Endothelial cell of umbilical vein (primary cell): Measurements from ENCODE around the gene GSK3A. TPM values are rescaled to one million over a fixed set of nuclear protein-coding genes. Genes with fewer than 3 reads are reported as not detected.
A peak's percentile ranks its signal among the peaks of the same experiment; 100 is the strongest.

Source experiments
- BruUV-seq: library from RNA; stranded (reverse); fragments of 400-500 nt; replicated peaks from 2 replicates; lab custom pipeline; 2021; lab: Mats Ljungman, UMichigan
- CTCF ChIA-PET: fragments of 300-600, 350-600 bp; sonication (Branson Sonifier 250); formaldehyde crosslinking; loops from one replicate; lab custom pipeline; 2021; ENCODE audit warnings: antibody characterized with exemption, inconsistent platforms; lab: Charles Lee
- POLR2A ChIA-PET: fragments of 300-600, 350-600 bp; sonication (Branson Sonifier 250); formaldehyde crosslinking; loops from one replicate; lab custom pipeline; 2021; ENCODE audit warnings: antibody characterized with exemption, inconsistent platforms; lab: Charles Lee
- DNase-seq: peaks from one replicate; pipeline ENCODE4 v3.0.0-alpha.2; 2011; ENCODE audit warnings: low read depth, low spot score
- FAIRE-seq: peaks from 2 replicates; lab custom pipeline; 2011; peaks lifted over from hg19 to GRCh38; lab: Jason Lieb, UNC
- H2AFZ ChIP-seq: 2 replicates; pipeline ENCODE4 v1.6.0; 2012; ENCODE audit warnings: low read depth, low read length, control low read depth, inconsistent platforms
- H3K27ac ChIP-seq: 2 replicates; pipeline ENCODE4 v1.5.1; 2011; ENCODE audit warnings: low read depth, mild to moderate bottlenecking, control low read depth, low read length, moderate library complexity; ENCODE audit not compliant: insufficient read depth
- H3K27me3 ChIP-seq, 2 experiments: 2 replicates each; pipeline versions ENCODE4 v1.6.0 to v1.6.1; 2011; ENCODE audit warnings: low read length in 2 of 2, mixed read lengths in 1 of 2; ENCODE audit not compliant: control insufficient read depth in 2 of 2, insufficient read depth in 2 of 2
- H3K36me3 ChIP-seq, 2 experiments: 2 replicates in 1 of 2; 3 replicates in 1 of 2; pipeline ENCODE4 v1.5.1; 2011; ENCODE audit warnings: low read length in 2 of 2, mild to moderate bottlenecking in 1 of 2, moderate library complexity in 1 of 2; ENCODE audit not compliant: control insufficient read depth in 2 of 2, insufficient read depth in 2 of 2; ENCODE audit errors: extremely low read depth in 1 of 2
- H3K4me1 ChIP-seq: 3 replicates; pipeline ENCODE4 v1.5.1; 2011; ENCODE audit warnings: mild to moderate bottlenecking, low read length; ENCODE audit not compliant: control insufficient read depth, insufficient read depth; ENCODE audit errors: extremely low read depth
- H3K4me2 ChIP-seq: 2 replicates; pipeline ENCODE4 v1.6.1; 2011; ENCODE audit warnings: low read length, control low read depth, mixed read lengths; ENCODE audit not compliant: insufficient read depth
- H3K4me3 ChIP-seq, 3 experiments: fragments of 200-600 bp in 1 of 3; sonication (generic), shearing (Covaris generic) in 1 of 3; replicated peaks in 1 of 3; 2 replicates each; pipeline ENCODE4 v1.5.1; 2011 to 2016; ENCODE audit warnings: control low read depth in 3 of 3, low read length in 3 of 3, mild to moderate bottlenecking in 2 of 3, inconsistent platforms in 1 of 3, low read depth in 1 of 3, moderate library complexity in 1 of 3; ENCODE audit not compliant: insufficient read depth in 1 of 3
- H3K79me2 ChIP-seq: 2 replicates; pipeline ENCODE4 v1.6.0; 2012; ENCODE audit warnings: low read length, inconsistent platforms; ENCODE audit not compliant: control insufficient read depth, insufficient read depth
- H3K9ac ChIP-seq: replicated peaks from 2 replicates; pipeline ENCODE3; 2011; ENCODE audit warnings: low read length, control low read depth; ENCODE audit not compliant: insufficient read depth; ENCODE audit errors: extremely low read depth
- H3K9me1 ChIP-seq: replicated peaks from 3 replicates; pipeline ENCODE4 v1.6.0; 2011; ENCODE audit warnings: mild to moderate bottlenecking, low read length; ENCODE audit not compliant: control insufficient read depth, insufficient read depth; ENCODE audit errors: extremely low read depth
- H3K9me3 ChIP-seq: replicated peaks from 2 replicates; pipeline ENCODE4 v1.5.1; 2012; ENCODE audit warnings: low read length, inconsistent platforms; ENCODE audit not compliant: control insufficient read depth, insufficient read depth
- H4K20me1 ChIP-seq: replicated peaks from 2 replicates; pipeline ENCODE3; 2011; ENCODE audit warnings: mild to moderate bottlenecking, low read length; ENCODE audit not compliant: control insufficient read depth, insufficient read depth; ENCODE audit errors: extremely low read depth
- EZH2 ChIP-seq: IDR thresholded peaks from 2 replicates; pipeline ENCODE4 v1.6.1; 2012; ENCODE audit warnings: borderline replicate concordance, low read depth, mild to moderate bottlenecking, moderate library complexity, low read length, inconsistent platforms; ENCODE audit not compliant: severe bottlenecking
- FOS ChIP-seq: IDR thresholded peaks from 2 replicates; pipeline ENCODE4 v1.6.1; 2011; ENCODE audit warnings: mild to moderate bottlenecking, low read length, moderate library complexity, borderline replicate concordance; ENCODE audit not compliant: insufficient read depth
- GATA2 ChIP-seq: IDR thresholded peaks from 2 replicates; pipeline ENCODE4 v1.7.0; 2011; ENCODE audit warnings: low read depth, mild to moderate bottlenecking, moderate library complexity, mixed read lengths, low read length; ENCODE audit not compliant: insufficient read length, insufficient read depth
- JUN ChIP-seq: IDR thresholded peaks from 2 replicates; pipeline ENCODE4 v1.6.1; 2011; ENCODE audit warnings: borderline replicate concordance, low read depth; ENCODE audit not compliant: insufficient read length, insufficient read depth
- MYC ChIP-seq: IDR thresholded peaks from one replicate; pipeline ENCODE4 v1.6.1; 2011; ENCODE audit warnings: mild to moderate bottlenecking, low read depth, low read length
- POLR2A ChIP-seq: IDR thresholded peaks from 2 replicates; pipeline ENCODE4 v1.6.1; 2012; ENCODE audit warnings: low read depth, mild to moderate bottlenecking, control low read depth, low read length
- POLR2AphosphoS5 ChIP-seq: IDR thresholded peaks from 2 replicates; pipeline ENCODE4 v1.6.1; 2012; ENCODE audit warnings: low read depth, mild to moderate bottlenecking, control low read depth, low read length, moderate library complexity; ENCODE audit not compliant: insufficient read depth
- dilution Hi-C: fragments of 300-500 bp; cut with MboI; formaldehyde crosslinking; loops from one replicate; pipeline ENCODE4 v1.15.0; 2019; ENCODE audit warnings: low sequenced_read_pairs; ENCODE audit not compliant: extremely low pct_ligation_motif_present
- intact Hi-C: fragments of 100-400 bp; cut with micrococcal nuclease; formaldehyde crosslinking; loops from one replicate; pipeline ENCODE4 v1.10.0; 2022
- polyA plus RNA-seq, 4 experiments: library from polyadenylated mRNA; depleted of rRNA in 3 of 4; stranded (reverse) in 3 of 4; unstranded in 1 of 4; fragments of >200 nt; gene quantifications; 2 replicates each; pipeline versions ENCODE4 v1.2.1 to v1.2.3, GENCODE V29; 2011 to 2012; ENCODE audit warnings: missing spikeins in 1 of 4
- total RNA-seq: library from RNA; stranded (reverse); gene quantifications from 2 replicates; pipeline ENCODE4 v1.2.3, GENCODE V29; 2021
- TF ChIP-seq, protein P1 (sequence below): IDR thresholded peaks from 2 replicates; pipeline ENCODE4 v1.6.1; 2011; ENCODE audit not compliant: insufficient read depth, insufficient read length
- TF ChIP-seq, protein P2 (sequence below), 2 donors: IDR thresholded peaks; 1 replicate in 1 of 2; 2 replicates in 1 of 2; pipeline ENCODE4 v1.5.1; 2011; ENCODE audit warnings: low read length in 2 of 2, mild to moderate bottlenecking in 2 of 2, moderate library complexity in 2 of 2, control low read depth in 1 of 2, inconsistent platforms in 1 of 2, low read depth in 1 of 2; ENCODE audit not compliant: insufficient read depth in 1 of 2; ENCODE audit errors: extremely low read depth in 1 of 2

The GSK3A gene
- total and polyA plus RNA-seq, 2 donors (not counting 3 experiments of a cell fraction or from before 2014, with no cell fraction given), result 49.5 to 73.7 TPM

DNA sequence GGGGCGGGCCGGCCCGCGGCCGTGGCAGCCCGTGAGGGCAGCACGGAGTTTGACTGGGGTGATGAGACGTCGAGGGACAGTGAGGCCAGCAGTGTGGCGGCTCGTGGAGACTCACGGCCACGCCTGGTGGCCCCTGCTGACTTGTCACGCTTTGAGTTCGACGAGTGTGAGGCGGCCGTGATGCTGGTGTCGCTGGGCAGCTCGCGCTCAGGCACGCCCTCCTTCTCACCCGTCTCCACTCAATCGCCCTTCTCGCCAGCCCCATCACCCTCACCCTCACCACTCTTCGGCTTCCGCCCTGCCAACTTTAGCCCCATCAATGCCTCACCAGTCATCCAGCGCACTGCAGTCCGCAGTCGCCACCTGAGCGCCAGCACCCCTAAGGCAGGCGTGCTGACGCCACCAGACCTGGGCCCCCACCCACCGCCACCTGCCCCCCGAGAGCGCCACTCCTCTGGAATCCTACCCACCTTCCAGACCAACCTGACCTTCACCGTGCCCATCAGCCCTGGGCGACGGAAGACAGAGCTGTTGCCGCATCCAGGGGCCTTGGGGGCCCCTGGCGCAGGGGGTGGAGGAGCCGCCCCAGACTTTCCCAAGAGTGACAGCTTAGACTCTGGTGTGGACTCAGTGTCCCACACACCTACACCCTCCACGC is 31.1 kb upstream of the GSK3A start:
- H3K36me3 ChIP-seq, result peaks cover 12 to 28% of the 10 kb centered on the region in 2 experiments
- no peaks in the 10 kb centered on the region for H4K20me1 ChIP-seq
- H3K27ac ChIP-seq, result no peak overlapping the region
- POLR2A ChIA-PET, result no interaction called here
- dilution Hi-C loops, result no loop called here
- no peak overlapping the region for H3K9ac ChIP-seq
- H3K4me2 ChIP-seq, result no peak overlapping the region
- DNase-seq, result no peak
- no peak for TF ChIP-seq GATA2
- TF ChIP-seq JUN, result no peak
- TF ChIP-seq, protein P1, sequence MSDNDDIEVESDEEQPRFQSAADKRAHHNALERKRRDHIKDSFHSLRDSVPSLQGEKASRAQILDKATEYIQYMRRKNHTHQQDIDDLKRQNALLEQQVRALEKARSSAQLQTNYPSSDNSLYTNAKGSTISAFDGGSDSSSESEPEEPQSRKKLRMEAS, result no peak
- no peak for TF ChIP-seq FOS
- TF ChIP-seq EZH2, result no peak
- no peak for TF ChIP-seq POLR2AphosphoS5
- TF ChIP-seq MYC, result no peak
- TF ChIP-seq, protein P2, sequence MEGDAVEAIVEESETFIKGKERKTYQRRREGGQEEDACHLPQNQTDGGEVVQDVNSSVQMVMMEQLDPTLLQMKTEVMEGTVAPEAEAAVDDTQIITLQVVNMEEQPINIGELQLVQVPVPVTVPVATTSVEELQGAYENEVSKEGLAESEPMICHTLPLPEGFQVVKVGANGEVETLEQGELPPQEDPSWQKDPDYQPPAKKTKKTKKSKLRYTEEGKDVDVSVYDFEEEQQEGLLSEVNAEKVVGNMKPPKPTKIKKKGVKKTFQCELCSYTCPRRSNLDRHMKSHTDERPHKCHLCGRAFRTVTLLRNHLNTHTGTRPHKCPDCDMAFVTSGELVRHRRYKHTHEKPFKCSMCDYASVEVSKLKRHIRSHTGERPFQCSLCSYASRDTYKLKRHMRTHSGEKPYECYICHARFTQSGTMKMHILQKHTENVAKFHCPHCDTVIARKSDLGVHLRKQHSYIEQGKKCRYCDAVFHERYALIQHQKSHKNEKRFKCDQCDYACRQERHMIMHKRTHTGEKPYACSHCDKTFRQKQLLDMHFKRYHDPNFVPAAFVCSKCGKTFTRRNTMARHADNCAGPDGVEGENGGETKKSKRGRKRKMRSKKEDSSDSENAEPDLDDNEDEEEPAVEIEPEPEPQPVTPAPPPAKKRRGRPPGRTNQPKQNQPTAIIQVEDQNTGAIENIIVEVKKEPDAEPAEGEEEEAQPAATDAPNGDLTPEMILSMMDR (IDR thresholded peaks at IDR 0.05; ENCODE audit: extremely low read depth in 1 of 2, insufficient read depth in 1 of 2, low read depth in 1 of 2, low read length in 2 of 2), result no peak
- no peak for TF ChIP-seq POLR2A
- no peaks in the 10 kb centered on the region for H3K9me1 ChIP-seq
- TSS peak; percentile 5 for BruUV-seq
- peaks cover 44% of the 10 kb centered on the region for H3K79me2 ChIP-seq
- no peaks in the 10 kb centered on the region for H3K27me3 ChIP-seq
- H3K4me1 ChIP-seq, result peaks cover 34% of the 10 kb centered on the region
- FAIRE-seq, result no peak
- H3K9me3 ChIP-seq, result no peaks in the 10 kb centered on the region
- intact Hi-C loops, result no loop called here
- H3K4me3 ChIP-seq, result no peak overlapping the region
- no peak overlapping the region for H2AFZ ChIP-seq
- CTCF ChIA-PET, result no interaction called here
